ENCODE results near the gene SDCCAG8. TPM values are rescaled to one million over a fixed set of nuclear protein-coding genes. Genes with fewer than 3 reads are reported as not detected.

Gene SDCCAG8
- total and polyA plus RNA-seq, 2 experiments from 2014 or later, result 23.3 to 38.5 TPM

- no peak for TF ChIP-seq CTCF (IDR thresholded peaks at IDR 0.05; ENCODE audit: low read depth, low read length)
- Histone ChIP-seq H3K4me1 (ENCODE audit: low read depth) (no peaks in the 10 kb centered on the region), H3K27ac (no peak overlapping the region), H3K9me3 (ENCODE audit: low read depth) (no peaks in the 10 kb centered on the region), H3K4me3 (no peak overlapping the region), H3K27me3 (no peaks in the 10 kb centered on the region), H3K36me3 (no peaks in the 10 kb centered on the region)
- DNase-seq (ENCODE audit: low read depth in 1 of 2, low spot score in 1 of 2), result no peak
These were observed 109.0 kb downstream of the SDCCAG8 start for GRCh38 chr1:243364866-243365265.

GRCh38 chr1:243367314-243367713, 111.5 kb downstream of the SDCCAG8 start:
- no peak for TF ChIP-seq CTCF (IDR thresholded peaks at IDR 0.05; ENCODE audit: low read depth, low read length)
- no peak for DNase-seq (ENCODE audit: low read depth in 1 of 2, low spot score in 1 of 2)
- no peaks in the 10 kb centered on the region for H3K27me3 ChIP-seq
- H3K36me3 ChIP-seq, result no peaks in the 10 kb centered on the region
- H3K9me3 ChIP-seq (ENCODE audit: low read depth), result no peaks in the 10 kb centered on the region
- H3K27ac ChIP-seq, result no peak overlapping the region
- H3K4me1 ChIP-seq (ENCODE audit: low read depth), result no peaks in the 10 kb centered on the region
- no peak overlapping the region for H3K4me3 ChIP-seq

DNA sequence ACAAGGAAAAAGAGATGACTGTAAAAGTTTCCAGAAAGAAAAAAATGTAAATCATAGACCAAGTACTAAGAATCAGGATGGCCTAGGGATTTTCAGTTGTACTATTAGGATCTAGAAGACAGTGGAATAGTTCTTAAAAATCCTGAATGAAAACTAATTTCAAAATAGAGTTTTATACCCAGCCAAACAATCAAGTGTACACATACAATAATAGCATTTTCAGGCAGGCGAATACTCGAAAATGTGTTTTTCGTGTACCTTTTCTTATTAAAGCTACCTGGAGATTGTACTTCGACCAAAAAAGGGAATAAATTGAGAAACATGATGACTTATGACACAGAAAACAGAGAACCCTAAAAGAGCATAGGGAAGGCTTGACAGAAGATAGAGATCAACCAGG, 118.6 kb downstream of the SDCCAG8 start:
- Histone ChIP-seq H3K4me1 (ENCODE audit: low read depth) (no peaks in the 10 kb centered on the region), H3K9me3 (ENCODE audit: low read depth) (no peaks in the 10 kb centered on the region), H3K27ac (no peak overlapping the region), H3K4me3 (no peak overlapping the region), H3K36me3 (peaks cover 2% of the 10 kb centered on the region), H3K27me3 (no peaks in the 10 kb centered on the region)
- DNase-seq (ENCODE audit: low read depth in 1 of 2, low spot score in 1 of 2), result no peak
- no peak for TF ChIP-seq CTCF (IDR thresholded peaks at IDR 0.05; ENCODE audit: low read depth, low read length)

DNA sequence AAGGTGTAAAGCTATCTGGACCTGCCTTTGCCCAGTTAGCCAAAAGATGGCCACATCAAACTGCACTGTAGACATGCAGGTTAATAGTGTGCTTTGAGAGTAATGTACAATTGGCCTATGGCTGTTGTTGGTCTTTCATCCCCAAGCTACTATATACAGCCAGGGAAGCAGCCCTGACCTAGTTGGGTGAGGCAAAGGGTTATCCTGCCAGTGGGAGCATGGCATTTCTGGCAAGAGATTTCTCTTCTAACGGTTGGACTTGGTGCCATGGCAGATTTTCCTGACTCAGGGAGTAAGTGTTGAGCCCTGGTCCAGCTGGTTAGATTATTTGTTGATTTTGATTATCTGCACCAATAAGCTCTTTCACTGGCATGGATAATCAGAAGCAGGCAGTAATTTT, 119.8 kb downstream of the SDCCAG8 start:
- Histone ChIP-seq H3K9me3 (ENCODE audit: low read depth) (no peaks in the 10 kb centered on the region), H3K4me3 (no peak overlapping the region), H3K4me1 (ENCODE audit: low read depth) (no peaks in the 10 kb centered on the region), H3K27ac (no peak overlapping the region), H3K27me3 (no peaks in the 10 kb centered on the region), H3K36me3 (peaks cover 6% of the 10 kb centered on the region)
- no peak for DNase-seq (ENCODE audit: low read depth in 1 of 2, low spot score in 1 of 2)
- TF ChIP-seq CTCF (IDR thresholded peaks at IDR 0.05; ENCODE audit: low read depth, low read length), result no peak

DNA sequence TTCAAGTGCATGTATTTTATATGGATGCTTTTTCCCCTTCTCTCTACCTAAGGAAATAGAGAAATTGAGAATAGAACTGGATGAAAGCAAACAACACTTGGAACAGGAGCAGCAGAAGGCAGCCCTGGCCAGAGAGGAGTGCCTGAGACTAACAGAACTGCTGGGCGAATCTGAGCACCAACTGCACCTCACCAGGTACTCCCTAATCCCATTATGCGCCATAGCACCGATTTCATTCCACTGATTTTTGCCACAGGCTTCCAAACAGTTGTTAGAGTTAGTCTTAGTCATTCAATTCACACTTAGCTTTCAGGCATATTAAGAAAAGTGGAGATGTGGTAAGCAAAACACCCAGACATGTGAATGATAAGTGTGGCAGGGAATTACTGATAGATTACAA, 122.8 kb downstream of the SDCCAG8 start:
- Histone ChIP-seq H3K4me3 (no peak overlapping the region), H3K27me3 (no peaks in the 10 kb centered on the region), H3K9me3 (ENCODE audit: low read depth) (no peaks in the 10 kb centered on the region), H3K36me3 (peaks cover 6% of the 10 kb centered on the region), H3K27ac (no peak overlapping the region), H3K4me1 (ENCODE audit: low read depth) (peaks cover 4% of the 10 kb centered on the region)
- no peak for DNase-seq (ENCODE audit: low read depth in 1 of 2, low spot score in 1 of 2)
- TF ChIP-seq CTCF (IDR thresholded peaks at IDR 0.05; ENCODE audit: low read depth, low read length), result no peak

GRCh38 chr1:243379208-243379607, 123.4 kb downstream of the SDCCAG8 start:
- no peak for DNase-seq (ENCODE audit: low read depth in 1 of 2, low spot score in 1 of 2)
- TF ChIP-seq CTCF (IDR thresholded peaks at IDR 0.05; ENCODE audit: low read depth, low read length), result no peak
- H3K9me3 ChIP-seq (ENCODE audit: low read depth), result no peaks in the 10 kb centered on the region
- no peak overlapping the region for H3K4me3 ChIP-seq
- H3K27ac ChIP-seq, result no peak overlapping the region
- H3K27me3 ChIP-seq, result no peaks in the 10 kb centered on the region
- H3K36me3 ChIP-seq, result peaks cover 6% of the 10 kb centered on the region
- H3K4me1 ChIP-seq (ENCODE audit: low read depth), result peaks cover 7% of the 10 kb centered on the region
